Transverse colon (tissue), 4 donors: ENCODE results near the gene EFR3B.

Experiments used
- EP300 ChIP-seq: sonication (generic); formaldehyde crosslinking; IDR thresholded peaks from one replicate; pipeline ENCODE4 v1.6.1; 2017; ENCODE audit warnings: antibody characterized with exemption, low read depth
- POLR2A ChIP-seq: fragments of 450-650 bp; IDR thresholded peaks from one replicate; pipeline ENCODE4 v1.6.1; 2016; ENCODE audit warnings: antibody characterized with exemption, mild to moderate bottlenecking, moderate library complexity
- POLR2AphosphoS5 ChIP-seq, 3 donors: sonication (generic); formaldehyde crosslinking; IDR thresholded peaks; one replicate each; pipeline ENCODE4 v1.6.1; 2016; ENCODE audit warnings: antibody characterized with exemption in 3 of 3
- TF ChIP-seq, protein P1 (sequence below), 5 experiments: fragments of 200-600 bp in 3 of 5; fragments of 450-650 bp in 2 of 5; sonication (generic) in 3 of 5; IDR thresholded peaks; 1 replicate in 2 of 5; 2 replicates in 3 of 5; pipeline ENCODE4 v1.5.1; 2016 to 2017; ENCODE audit warnings: antibody characterized with exemption in 5 of 5, inconsistent platforms in 3 of 5, mild to moderate bottlenecking in 2 of 5, moderate library complexity in 1 of 5

DNA sequence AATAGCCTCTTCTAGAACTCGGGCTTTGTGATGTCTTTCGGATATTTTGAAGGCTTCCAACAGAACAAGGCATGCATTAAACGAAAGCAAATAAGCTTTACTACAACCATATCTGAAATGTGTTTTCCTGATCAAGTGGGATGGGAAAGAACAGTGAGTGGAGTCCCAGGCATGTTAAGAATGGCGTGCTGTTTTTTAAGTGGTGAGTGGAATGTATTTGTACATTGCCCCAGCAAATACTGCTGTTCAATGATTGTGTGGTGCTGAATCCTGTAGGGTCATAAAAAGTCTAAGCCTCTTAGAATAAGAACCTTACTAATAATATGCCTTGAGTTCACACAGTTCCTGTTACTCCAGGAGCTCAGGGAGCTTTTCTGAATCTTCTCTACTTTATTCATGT is 74.0 kb downstream of the EFR3B start:
- TF ChIP-seq POLR2AphosphoS5 (IDR thresholded peaks at IDR 0.05) (no peak), POLR2A (no peak), EP300 (no peak)
- TF ChIP-seq, protein P1, sequence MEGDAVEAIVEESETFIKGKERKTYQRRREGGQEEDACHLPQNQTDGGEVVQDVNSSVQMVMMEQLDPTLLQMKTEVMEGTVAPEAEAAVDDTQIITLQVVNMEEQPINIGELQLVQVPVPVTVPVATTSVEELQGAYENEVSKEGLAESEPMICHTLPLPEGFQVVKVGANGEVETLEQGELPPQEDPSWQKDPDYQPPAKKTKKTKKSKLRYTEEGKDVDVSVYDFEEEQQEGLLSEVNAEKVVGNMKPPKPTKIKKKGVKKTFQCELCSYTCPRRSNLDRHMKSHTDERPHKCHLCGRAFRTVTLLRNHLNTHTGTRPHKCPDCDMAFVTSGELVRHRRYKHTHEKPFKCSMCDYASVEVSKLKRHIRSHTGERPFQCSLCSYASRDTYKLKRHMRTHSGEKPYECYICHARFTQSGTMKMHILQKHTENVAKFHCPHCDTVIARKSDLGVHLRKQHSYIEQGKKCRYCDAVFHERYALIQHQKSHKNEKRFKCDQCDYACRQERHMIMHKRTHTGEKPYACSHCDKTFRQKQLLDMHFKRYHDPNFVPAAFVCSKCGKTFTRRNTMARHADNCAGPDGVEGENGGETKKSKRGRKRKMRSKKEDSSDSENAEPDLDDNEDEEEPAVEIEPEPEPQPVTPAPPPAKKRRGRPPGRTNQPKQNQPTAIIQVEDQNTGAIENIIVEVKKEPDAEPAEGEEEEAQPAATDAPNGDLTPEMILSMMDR (IDR thresholded peaks at IDR 0.05), result no peak
